Stimulated activated CD8-positive, alpha-beta memory T cell treated with anti-CD3 and anti-CD28 coated beads, Interleukin-4, amount 100 ng/mL, for 24 hours (primary cell): ENCODE results near the gene CNOT6.

ENCODE experiments used
- DNase-seq: peaks from one replicate; pipeline ENCODE4 v3.0.0-alpha.2; 2020; ENCODE audit warnings: low read depth

Gene CNOT6

DNA sequence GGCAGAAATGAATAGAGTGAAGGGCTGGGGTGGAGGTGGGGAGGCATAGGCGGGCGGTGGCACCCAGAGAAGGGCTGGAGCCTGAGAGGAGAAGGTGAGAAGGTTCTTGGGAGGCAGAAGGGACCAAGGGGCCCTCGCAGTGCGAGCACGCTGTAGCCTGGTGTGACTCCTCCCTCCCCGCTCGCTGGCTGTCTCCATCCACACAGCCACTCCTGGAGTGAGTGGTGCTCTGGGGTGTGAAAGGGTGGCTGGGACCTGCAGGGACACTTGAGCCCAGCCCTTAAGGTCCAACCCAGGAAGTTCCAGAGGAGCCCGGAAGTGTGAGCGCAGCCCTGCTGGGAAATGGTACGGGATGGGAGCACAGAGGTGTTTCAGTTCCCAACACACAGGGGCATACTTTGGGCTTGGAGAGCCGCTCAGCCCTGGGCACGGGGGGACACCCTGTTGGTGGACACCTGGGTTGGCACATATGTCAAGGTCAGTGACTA, 106.4 kb downstream of the CNOT6 start:
- no peak for DNase-seq

DNA sequence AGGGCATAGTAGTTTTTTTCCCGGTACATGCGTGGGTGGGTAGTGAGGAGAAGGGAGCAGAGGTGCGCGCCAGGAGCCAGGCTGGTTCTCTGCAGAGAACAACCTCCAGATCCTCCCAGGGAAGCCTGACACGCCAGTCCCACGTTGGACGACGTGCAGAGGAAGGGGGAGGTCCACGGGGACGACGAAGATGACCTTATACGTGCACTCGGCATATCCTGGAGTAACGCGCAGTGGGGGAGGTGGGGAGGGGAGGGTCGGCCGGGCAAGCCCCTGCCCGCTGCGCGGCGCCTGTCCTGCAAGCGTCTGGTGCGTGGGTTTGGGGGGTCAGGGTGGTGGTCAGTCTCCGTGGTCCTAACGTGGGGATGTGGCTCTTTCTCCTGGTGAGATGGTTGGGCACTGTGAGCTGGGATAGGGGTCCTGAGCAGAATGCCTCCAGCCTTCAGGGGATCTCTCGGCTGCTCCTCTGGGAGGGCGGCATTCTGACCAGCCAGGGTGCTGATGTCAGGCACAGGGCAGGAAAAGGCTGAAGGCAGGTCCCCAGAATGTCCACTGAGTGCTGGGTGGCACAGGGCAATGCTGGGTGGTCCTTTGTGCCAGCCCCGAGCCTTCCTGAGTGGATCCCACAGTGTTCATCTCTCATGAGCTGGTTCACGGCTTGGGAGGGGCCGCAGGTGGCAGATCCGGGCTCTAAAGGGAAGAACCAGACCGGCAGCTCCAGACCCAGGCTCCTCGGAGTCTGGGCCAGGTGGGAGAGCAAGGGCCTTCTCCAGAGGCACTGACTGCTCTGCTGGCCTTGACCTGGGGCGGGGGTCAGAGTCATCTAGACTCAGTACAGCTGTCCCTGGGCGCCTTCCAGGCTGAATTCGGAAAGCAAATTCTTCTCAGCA, 107.7 kb downstream of the CNOT6 start:
- DNase-seq = no peak

DNA sequence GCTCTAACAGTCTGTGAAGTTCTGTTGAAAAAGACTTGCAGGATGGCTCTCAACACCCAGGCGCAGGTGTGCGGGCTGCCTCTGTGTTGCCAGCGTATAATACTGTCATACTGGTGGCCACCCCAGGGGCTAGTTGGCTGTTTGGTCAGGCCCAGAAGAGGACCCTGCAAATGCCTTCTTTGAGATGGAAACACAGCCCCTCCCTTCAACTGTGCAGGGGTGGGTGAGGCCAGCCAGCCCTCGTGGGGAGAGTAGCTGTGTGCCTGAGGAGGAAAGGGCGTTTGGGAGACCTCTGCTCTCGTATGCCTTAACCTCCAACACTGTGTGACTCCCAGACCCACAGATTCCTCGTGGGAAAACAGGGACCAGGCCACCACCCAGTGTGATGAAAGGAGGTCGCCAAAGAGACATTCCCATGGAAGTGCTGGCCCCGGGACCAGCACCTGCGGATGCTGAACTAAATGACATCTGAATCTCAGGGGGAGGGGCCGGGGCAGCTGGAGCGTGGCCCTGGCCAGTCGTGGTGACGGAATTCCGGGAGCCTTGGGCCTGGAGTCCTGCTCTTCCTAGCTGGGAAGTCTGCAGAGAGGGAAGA, 108.4 kb downstream of the CNOT6 start:
- DNase-seq = no peak

DNA sequence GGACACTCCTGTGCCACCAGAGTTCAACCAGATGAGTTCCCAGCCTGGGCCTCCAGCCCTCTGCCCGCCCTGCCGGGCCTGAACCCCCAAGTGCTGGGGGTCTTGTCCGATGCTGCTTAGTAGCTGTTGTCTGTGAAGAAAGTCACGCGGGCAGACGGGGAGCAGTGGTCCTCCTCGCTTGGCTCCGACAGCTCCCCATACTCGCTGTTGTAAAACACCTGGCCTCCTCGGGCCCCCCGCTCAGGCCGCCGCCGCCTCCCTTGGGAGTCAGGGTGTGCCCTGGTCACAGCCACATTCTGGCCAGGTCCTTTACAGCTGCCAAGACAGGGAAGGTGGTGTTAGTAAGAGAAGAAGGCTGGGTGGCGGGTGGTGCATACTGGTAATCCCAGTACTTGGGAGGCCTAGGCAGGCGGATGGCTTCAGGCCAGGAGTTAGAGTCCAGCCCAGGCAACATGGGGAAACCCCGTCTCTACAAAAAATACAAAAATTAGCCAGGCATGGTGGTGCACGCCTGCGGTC, 109.0 kb downstream of the CNOT6 start:
- DNase-seq = no peak

DNA sequence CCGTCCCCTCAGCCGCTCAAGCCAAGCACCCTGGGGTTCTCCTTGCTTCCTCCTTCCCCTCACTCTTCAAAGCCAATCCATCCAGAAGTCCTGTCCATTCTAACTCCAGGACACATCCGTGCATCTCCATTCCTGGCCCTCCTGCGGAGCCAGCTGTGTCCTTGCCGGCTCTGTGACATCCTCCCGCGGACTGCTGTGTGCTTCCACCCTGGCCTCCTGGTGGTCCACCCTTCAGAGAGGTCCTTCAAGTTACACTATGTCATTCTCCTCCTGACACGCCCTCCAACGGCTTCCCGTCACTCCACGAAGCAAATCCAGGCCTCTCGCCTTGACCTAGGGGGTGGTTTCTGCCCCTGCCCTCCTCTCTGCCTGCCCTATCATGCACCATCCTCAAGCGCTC, 110.1 kb downstream of the CNOT6 start:
- no peak for DNase-seq

DNA sequence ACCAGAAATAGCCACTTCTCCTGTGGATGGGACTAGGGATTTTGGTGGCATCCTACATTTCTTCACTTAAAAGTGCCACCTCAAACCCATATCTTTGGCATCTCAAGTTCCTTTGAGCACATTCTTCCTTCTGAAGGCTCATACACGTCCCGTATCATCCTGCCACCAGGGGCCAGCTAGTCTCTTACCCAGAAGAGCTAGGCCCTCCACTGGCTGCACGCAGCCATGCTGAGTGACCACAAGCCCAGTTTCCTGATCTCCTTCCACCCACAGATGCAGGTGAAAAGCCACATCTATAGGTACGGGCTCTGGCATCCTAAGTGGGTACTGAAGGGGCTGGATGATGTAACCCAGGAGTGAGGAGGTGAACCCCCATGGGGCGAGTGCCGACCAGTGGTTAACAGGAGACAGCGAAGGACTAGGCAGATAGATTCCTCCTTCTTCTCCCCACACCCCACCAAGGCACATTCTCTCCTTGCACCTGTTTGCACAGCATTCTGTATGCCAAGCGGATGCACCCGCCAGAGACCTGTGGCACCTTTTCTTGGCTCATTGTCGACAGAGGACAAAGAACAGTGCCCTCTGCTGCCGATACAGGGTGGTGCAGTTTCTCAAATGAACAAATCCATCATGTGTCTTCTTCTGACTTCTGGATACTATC, 111.5 kb downstream of the CNOT6 start:
- peak; percentile 57 for DNase-seq

DNA sequence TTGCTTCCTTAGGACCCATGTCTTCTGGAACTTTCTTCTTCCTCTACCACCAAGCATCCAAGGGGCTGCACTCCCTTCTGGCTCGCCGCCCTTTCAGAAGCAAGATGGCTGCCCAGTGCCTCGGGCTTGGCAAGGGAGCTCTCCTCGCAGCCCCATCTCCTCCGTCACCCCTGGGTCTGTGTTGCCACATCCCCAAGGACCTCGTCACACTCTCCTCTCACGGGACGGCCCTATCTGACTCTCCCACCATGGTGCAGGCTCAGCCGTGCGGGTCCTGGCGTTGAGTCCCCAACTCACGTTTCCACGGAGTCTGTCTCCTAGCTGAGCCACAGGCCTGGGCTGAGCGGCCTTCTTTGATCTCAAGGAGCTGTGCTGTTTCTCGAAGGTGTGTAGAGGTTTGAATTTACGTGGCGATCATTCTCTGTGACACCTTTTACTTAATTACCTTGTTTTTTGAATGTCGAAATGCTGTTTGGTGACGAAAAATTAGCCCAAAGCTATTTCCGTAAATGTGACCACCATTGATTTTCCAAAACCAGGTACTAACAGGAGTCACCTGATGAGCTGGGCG, 112.1 kb downstream of the CNOT6 start:
- DNase-seq = no peak

DNA sequence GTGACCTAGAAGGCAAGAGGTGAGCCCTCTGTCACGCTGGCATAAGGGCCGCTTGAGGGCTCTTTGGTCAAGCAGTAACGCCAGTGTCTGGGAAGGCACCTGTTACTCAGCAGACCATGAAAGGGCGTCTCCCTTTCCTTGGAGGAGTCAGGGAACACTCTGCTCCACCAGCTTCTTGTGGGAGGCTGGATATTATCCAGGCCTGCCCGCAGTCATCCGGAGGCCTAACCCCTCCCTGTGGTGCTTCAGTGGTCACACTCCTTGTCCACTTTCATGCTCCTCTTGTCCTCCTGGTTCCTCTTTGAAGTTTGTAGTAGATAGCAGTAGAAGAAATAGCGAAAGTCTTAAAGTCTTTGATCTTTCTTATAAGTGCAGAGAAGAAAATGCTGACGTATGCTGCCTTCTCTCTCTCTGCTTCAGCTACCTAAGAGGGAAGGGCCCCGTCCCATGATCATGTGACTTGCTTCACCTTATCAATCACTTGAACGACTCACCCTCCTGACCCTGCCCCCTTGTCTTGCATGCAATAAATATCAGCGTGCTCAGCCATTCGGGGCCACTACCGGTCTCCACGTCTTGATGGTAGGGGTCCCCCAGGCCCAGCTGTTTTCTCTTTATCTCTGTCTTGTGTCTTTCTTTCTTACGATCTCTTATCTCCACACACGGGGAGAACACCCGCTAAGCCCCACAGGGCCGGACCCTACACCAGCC, 113.8 kb downstream of the CNOT6 start:
- no peak for DNase-seq

DNA sequence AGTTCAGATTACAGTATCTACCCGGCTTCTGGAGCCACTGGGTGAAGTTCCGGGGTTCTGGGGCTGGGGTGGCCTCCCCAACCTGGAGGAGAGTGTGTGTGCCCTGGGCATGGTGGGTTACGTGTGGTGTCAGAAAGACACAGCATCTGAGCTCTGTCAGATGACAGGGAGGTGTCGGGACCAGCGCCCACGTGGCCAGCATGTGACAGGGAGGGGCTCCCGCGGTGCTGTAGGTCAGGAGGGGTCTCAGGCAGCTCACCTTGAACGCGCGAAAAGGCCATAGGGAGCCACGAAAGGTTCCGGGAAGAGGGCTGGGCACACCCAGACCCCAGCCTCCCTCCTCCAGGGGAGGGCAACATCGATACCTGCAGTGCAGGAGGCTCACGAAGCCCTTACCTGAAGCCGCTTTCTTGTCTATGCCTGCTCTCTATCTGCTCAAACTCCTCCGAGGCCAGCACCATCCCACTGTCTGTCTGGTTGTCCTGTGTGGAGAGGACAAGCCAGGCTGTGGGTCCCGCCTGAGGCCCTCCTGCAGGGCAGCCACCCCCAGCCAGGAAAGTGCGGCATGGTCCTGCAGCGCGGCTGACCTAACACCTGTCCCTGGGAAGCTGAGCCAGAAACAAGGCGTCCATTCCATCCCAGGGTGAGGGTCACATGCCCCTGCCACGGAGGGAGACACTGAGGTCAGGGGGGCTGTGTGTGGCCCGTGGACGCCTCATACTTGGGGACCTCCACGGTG, 114.6 kb downstream of the CNOT6 start:
- no peak for DNase-seq

DNA sequence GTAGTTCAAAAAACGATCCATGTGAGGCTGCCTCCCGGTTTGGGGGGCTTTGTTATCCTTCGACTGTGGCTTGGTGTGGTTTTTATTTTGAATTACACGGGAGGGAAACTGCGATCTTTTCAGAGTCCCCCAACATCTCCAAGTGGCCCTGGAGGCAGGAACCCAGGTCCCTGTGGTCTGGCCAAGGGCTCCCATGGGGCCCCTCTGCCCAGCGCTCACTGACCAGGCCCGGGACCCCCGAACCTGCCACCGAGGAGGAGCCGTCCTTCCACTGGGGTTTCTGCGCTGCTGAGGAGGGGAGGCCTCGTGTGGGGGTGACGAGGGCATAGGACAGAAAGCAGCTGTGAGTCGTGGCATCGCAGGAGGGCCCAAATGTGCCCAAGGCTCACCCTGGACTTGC, 115.2 kb downstream of the CNOT6 start:
- no peak for DNase-seq

DNA sequence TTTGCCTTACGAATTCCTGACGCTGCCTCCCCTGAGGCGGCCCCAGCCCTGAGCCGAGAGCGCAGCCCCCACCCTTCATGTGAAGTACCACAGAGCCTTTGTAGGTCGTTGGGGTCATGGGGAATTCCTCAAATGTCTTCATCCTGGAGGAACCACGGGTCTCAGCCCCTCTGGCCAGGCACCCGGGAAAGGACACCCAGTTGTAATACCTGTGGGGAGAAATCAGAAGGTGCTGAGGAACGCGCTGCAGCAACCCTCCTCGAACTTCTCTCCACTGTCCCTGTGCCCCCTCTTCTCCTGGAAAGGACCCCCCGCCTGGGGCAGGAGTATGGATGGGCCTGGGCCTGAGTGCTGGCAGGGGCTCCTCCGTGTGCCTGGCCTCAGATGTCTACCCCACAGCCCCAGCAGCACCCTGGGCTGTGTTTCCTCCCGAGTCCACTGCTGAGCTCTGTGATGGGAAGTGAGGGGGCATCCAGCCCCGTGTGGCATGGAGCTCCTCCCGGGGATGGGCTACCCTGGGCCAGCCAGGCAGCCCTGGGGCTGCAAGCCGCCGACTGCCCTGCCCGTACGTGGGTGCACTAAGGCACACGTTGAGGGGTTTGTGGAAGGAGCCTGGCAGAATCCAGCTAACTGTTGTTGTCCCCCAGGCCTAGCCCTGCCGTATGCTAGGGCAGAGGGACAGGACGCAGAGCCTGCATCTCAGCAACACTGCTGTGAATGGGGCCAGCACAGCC, 115.8 kb downstream of the CNOT6 start:
- DNase-seq = no peak

DNA sequence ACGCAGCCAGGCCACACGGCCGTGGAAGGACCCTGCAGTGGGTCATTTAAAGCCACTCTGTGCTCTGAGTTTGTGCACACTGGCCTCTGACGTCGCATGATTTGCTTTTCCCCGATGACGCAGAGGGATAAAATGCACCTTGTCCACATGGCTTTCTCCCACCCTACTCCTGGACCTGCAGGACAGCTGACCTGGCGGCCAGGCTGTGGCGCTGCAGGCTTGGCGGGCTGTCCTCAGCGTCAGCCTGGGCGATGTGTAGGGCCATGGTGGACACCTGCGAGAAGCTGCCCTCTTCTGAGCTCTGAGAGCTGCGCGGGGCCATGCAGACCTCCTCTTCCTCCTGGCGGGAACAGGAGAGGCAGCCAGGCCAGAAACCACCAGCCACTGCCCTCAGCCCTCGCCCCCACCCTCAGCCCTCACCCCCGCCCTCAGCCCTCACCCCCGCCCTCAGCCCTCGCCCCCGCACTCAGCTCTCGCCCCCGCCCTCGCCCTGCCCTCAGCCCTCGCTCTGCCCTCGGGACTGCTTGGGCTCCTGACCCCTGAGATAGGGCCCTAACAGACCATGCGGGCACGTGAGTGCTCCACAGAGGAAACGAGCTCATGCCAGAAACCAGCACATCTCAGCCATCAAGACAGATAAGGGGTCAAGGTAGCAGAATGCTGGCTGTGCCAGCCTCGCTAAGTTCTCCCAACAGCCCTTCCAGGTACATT, 117.1 kb downstream of the CNOT6 start:
- DNase-seq = no peak

DNA sequence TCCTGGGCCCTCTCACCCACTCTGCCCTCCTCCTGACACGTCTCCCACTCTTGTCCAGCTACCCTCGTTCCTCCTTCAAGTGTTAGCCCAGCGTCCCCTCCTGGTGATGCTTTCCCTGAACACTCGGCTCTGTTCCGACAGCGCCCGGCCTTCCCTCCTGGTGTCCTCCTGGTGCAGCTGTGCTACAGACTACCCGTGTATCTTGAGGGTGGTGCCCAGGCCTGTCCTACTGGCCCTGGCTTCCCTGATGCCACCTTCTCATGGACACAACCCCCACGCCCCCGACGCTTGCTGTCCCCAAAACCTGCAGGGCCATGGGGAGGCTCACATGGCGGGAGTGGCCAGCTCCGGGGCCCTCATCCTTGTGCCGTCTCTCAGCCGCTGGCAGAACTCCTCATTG, 118.5 kb downstream of the CNOT6 start:
- no peak for DNase-seq

DNA sequence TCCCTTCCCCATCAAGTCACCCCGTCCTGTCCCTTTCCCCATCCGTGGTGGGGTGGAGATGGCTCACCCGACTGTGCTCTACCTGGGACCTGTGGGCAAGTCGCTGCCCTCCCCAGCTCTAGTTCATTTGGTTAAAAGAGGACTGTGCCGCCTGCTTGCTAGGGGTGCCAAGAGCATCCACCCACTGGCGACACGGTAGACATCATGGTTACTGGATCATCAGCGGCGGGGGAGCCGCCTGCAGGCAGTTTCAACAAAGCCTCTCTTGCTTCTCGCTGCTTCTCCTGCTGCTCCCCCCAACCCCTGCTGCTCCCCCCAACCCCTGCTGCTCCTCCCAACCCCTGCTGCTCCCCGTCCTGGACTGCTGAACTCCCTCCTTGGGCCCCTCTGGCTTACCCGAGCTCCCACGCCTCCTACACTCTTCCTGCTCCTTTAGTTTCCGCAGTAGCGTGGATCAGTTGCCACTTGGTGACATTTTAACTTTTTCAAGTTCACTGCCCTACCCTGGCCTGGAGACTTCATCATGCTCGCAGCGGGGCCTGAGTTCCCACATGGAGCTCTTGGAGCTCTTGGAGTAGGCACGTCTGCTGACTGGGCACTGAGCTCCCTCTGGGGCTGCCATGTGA, 119.1 kb downstream of the CNOT6 start:
- DNase-seq = no peak

DNA sequence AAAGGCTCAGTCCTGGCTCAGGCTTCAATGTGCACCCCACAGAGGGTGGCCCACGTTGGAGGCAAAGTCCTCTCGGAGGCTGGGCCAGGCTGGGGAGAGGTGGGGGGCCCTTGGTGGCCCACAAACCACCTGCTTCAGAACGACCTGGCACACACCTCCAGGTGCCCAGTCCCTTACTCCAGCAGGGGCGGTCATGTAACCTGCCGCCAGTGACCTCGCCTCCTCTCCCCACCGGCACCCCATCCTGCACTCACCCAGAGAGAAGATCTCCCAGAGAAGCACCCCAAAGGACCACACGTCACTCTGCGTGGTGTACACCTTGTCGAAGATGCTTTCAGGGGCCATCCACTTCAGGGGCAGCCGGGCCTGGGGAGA, 119.6 kb downstream of the CNOT6 start:
- no peak for DNase-seq

DNA sequence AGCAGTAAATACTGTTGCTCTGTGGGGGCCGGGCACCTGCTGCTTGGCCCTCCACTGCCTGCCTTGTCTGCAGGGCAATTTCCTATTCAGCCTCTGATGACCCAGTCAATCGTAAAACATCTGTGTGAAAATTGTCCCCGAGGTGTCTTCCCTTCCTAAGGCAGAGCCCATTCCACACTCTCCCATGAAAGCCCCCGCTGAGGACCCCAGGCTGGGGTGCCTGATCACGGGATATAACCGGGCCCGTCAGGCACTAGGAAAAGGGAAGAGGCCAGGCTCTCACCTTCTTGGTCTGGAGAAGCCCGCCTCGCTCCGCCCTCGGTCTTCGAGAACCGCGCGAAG, 124.3 kb downstream of the CNOT6 start:
- DNase-seq = no peak

DNA sequence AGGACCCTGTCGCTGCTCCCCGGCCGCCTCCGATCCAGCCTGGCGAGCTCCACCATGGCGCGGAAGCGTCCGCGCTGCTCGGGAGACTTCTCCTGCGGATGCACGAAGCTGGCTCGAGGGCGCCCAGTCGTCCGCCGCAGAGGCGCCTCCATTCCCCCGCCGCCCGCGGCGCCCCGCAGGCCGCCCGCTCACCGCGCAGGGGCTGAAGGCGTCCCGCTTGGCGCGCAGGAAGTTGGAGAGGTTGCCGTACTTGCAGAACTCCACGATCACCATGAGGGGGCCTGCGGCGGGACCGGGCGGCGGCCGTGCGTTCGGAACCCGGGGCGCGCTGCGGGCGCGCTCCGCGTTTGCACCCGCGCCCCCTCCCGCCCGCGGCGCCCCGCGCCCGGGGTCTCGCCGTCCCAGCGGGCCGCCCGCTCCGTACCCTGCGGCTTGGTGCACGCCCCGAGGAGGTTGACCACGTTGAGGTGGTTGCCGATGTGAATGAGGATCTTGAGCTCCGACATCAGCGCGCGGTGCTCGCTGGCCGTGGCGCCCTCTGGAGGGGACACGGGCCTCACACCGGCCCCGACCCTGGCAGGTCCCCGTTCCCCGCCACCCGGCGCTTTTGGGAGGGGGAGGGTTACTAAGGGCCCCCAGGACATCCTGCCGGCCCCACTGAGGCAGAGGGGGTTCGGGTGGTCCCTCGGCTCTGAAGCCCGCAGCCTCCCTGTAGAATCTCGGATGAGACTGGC, 124.8 kb downstream of the CNOT6 start:
- DNase-seq = peak; percentile 4

DNA sequence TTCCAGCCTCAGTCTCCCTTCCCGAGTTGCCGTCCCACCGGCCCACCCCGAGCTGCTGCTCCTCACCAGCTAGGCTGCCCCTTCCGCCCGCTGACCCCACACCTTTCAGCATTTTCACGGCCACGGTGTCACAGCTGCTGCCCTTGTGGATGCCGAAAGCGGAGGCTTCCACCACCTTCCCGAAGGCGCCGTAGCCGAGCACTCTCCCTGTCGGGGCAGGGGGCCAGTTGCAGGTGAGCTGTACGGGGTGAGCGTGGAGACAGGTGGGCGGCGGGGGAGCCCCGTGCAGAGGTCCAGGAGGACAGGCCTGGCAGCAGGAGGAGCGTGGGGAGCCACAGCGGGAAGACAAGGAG, 125.4 kb downstream of the CNOT6 start:
- DNase-seq = no peak

DNA sequence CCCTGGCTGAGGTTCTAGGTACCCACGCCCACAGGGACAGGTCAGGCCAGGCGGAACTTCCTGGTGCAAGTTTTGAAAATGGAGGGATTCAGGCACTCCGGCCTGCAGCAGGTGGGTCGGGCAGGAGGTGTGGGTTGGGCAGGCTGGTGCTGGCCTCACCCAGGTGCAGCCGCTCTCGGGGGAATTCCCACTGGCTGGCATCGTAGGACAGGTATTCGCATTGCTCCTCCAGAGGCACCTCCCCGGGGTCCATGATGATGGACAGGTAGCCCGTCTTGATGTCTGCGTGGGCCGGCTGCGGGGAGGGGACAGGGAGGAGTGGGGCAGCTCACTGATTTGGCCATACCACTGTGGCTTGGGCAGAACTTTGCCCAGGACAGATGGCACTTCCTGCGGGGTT, 125.8 kb downstream of the CNOT6 start:
- no peak for DNase-seq
